OCI-M2 (cell line): ENCODE results near the gene SLC34A3.
A peak's percentile ranks its signal among the peaks of the same experiment; 100 is the strongest.

ENCODE experiments used
- DNase-seq: peaks from one replicate; lab custom pipeline; 2025; ENCODE audit not compliant: unreplicated experiment; lab: John Stamatoyannopoulos, UW

Gene SLC34A3

GRCh38 chr9:137217276-137218211 lies 13.2 kb upstream of the SLC34A3 start:
- DNase-seq = no peak

GRCh38 chr9:137218212-137218753 lies 12.4 kb upstream of the SLC34A3 start:
- no peak for DNase-seq

- peak; percentile 5 for DNase-seq
Measured at GRCh38 chr9:137218754-137219271, 11.9 kb upstream of the SLC34A3 start.

- DNase-seq = no peak
Measured at GRCh38 chr9:137219757-137220316, 10.9 kb upstream of the SLC34A3 start.

GRCh38 chr9:137220317-137221094 lies 10.2 kb upstream of the SLC34A3 start:
- no peak for DNase-seq

- no peak for DNase-seq
Measured at GRCh38 chr9:137221095-137221505, 9.6 kb upstream of the SLC34A3 start.

- DNase-seq = no peak
Measured at GRCh38 chr9:137221506-137222111, 9.1 kb upstream of the SLC34A3 start.

- no peak for DNase-seq
Measured at GRCh38 chr9:137222190-137223077, 8.3 kb upstream of the SLC34A3 start, which contains the start of gene RNF208. RNF208 (minus strand) TSS chr9:137222240; CDS start chr9:137221212, 1,028 bp downstream.

- peak; percentile 82 for DNase-seq
Measured at GRCh38 chr9:137223078-137223970, 7.4 kb upstream of the SLC34A3 start.

GRCh38 chr9:137224830-137225694 lies 5.6 kb upstream of the SLC34A3 start, which contains the start of gene CYSRT1:
CYSRT1 (plus strand) TSS chr9:137225174; CDS start chr9:137225622, 448 bp downstream.
- no peak for DNase-seq

- no peak for DNase-seq
Measured at GRCh38 chr9:137225699-137226331, 4.9 kb upstream of the SLC34A3 start.

- DNase-seq = no peak
Measured at GRCh38 chr9:137226338-137227053, 4.2 kb upstream of the SLC34A3 start.

GRCh38 chr9:137227054-137227852 lies 3.4 kb upstream of the SLC34A3 start, which contains the start of gene RNF224:
RNF224 (plus strand) TSS chr9:137227502; CDS start chr9:137228336, 834 bp downstream.
- peak; percentile 22 for DNase-seq

GRCh38 chr9:137227853-137228505 lies 2.7 kb upstream of the SLC34A3 start:
- DNase-seq = no peak

- DNase-seq = no peak
Measured at GRCh38 chr9:137228506-137228967, 2.2 kb upstream of the SLC34A3 start.
